WTC11 (cell line): ENCODE results near the gene MANF.

Source experiments
- ESRRA ChIP-seq: sonication (generic); formaldehyde crosslinking; IDR thresholded peaks from 2 replicates; pipeline ENCODE4 v1.8.1; 2022; ENCODE audit warnings: mild to moderate bottlenecking, missing genetic modification reagents, borderline replicate concordance
- NR3C1 ChIP-seq: sonication (generic); formaldehyde crosslinking; conservative IDR thresholded peaks from 2 replicates; pipeline ENCODE4 v1.8.1; 2023; ENCODE audit warnings: low read depth, mild to moderate bottlenecking, missing genetic modification reagents
- SP1 ChIP-seq: sonication (generic); formaldehyde crosslinking; conservative IDR thresholded peaks from 2 replicates; pipeline ENCODE4 v1.8.1; 2022; ENCODE audit warnings: missing genetic modification reagents
- TCF7 ChIP-seq: sonication (generic); formaldehyde crosslinking; IDR thresholded peaks from 2 replicates; pipeline ENCODE4 v1.8.0; 2022; ENCODE audit warnings: mild to moderate bottlenecking, low read depth, missing genetic modification reagents, moderate library complexity
- TF ChIP-seq, protein P1 (sequence below): sonication (generic); formaldehyde crosslinking; IDR thresholded peaks from 2 replicates; pipeline ENCODE4 v1.8.0; 2022; ENCODE audit warnings: mild to moderate bottlenecking, missing genetic modification reagents

DNA sequence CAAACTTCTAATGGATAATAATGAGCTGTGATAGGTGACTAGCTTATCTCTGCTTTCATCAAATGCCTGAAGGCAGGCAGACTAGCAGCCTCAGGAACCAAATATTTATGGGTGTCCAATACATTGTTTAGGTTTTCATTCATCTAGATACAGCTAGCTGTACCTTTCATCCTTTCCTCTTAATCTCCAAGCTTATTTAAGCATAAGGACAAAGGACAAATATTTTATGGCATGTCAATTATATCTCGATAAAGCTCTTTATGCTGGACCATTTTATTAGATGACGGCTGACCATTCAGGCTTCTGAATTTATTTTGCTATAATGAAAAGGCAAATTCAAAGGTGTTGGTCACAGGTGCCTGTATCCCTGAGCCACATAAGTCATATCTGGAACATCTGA lies 22.9 kb downstream of the MANF start:
- TF ChIP-seq TCF7 (CRISPR knock-in tag) (no peak), SP1 (CRISPR knock-in tag) (no peak), NR3C1 (no peak), ESRRA (CRISPR knock-in tag) (no peak)
- TF ChIP-seq, protein P1, sequence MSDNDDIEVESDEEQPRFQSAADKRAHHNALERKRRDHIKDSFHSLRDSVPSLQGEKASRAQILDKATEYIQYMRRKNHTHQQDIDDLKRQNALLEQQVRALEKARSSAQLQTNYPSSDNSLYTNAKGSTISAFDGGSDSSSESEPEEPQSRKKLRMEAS (CRISPR knock-in tag): no peak
